HepG2 (cell line): ENCODE results near the gene RERE. TPM values are rescaled to one million over a fixed set of nuclear protein-coding genes. Genes with fewer than 3 reads are reported as not detected.

Source experiments
- ATAC-seq: fragments of 200-7000 bp; cut with Tn5 transposase; 3 replicates; pipeline ENCODE4 v1.9.1; 2020; ENCODE audit warnings: mild to moderate bottlenecking, moderate library complexity
- BruUV-seq: library from RNA; stranded (reverse); fragments of 400-500 nt; replicated peaks from 2 replicates; lab custom pipeline; 2021; lab: Mats Ljungman, UMichigan
- CTCF ChIA-PET: fragments of 300-600 bp; formaldehyde crosslinking; extraction: SDS; loops from one replicate; lab custom pipeline; 2021; ENCODE audit warnings: low total read pairs, inconsistent platforms, low intra/inter-chr PET ratio; lab: Yijun Ruan, JAX
- POLR2A ChIA-PET: fragments of 350-600 bp; sonication (Branson Sonifier 250); formaldehyde crosslinking; loops from one replicate; lab custom pipeline; 2020; ENCODE audit warnings: antibody characterized with exemption, inconsistent platforms; lab: Yijun Ruan, JAX
- DNase-seq: peaks from one replicate; pipeline ENCODE4 v3.0.0-alpha.2; 2015; ENCODE audit warnings: low spot score
- FAIRE-seq: peaks from 3 replicates; lab custom pipeline; 2011; peaks lifted over from hg19 to GRCh38; lab: Jason Lieb, UNC
- H2AFZ ChIP-seq: one replicate; pipeline ENCODE4 v1.6.1; 2011; ENCODE audit warnings: low read length, inconsistent platforms
- H3K27ac ChIP-seq: fragments of 300-600 bp; 3 replicates; pipeline ENCODE4 v1.8.0; 2011; ENCODE audit warnings: mixed run types, mild to moderate bottlenecking, mixed read lengths, low read length, inconsistent platforms; ENCODE audit not compliant: insufficient read depth; ENCODE audit errors: extremely low read length
- H3K27me3 ChIP-seq, 2 experiments: fragments of 200-600 bp in 1 of 2; 2 replicates in 1 of 2; 3 replicates in 1 of 2; pipeline versions ENCODE4 v1.6.0 to v1.8.0; 2011; ENCODE audit warnings: low read length in 2 of 2, mild to moderate bottlenecking in 2 of 2, moderate library complexity in 2 of 2, inconsistent platforms in 1 of 2; ENCODE audit not compliant: insufficient read depth in 2 of 2, control insufficient read depth in 1 of 2
- H3K36me3 ChIP-seq, 2 experiments: fragments of 200-600 bp in 1 of 2; replicated peaks in 1 of 2; 2 replicates in 1 of 2; 3 replicates in 1 of 2; pipeline versions ENCODE4 v1.5.1 to v1.8.0; 2011; ENCODE audit warnings: low read length in 2 of 2, inconsistent platforms in 1 of 2; ENCODE audit not compliant: insufficient read depth in 2 of 2, control insufficient read depth in 1 of 2
- H3K4me1 ChIP-seq: 2 replicates; pipeline ENCODE4 v1.5.1; 2012; ENCODE audit warnings: low read length, inconsistent platforms; ENCODE audit not compliant: insufficient read depth
- H3K4me2 ChIP-seq: 2 replicates; pipeline ENCODE4 v1.6.0; 2011; ENCODE audit warnings: low read depth, low read length, inconsistent platforms
- H3K4me3 ChIP-seq, 3 experiments: fragments of 200-600 bp in 1 of 3; sonication (generic), shearing (Covaris generic) in 1 of 3; replicated peaks in 1 of 3; 2 replicates each; pipeline ENCODE4 v1.5.1; 2011 to 2016; ENCODE audit warnings: low read length in 3 of 3, inconsistent platforms in 2 of 3, low read depth in 2 of 3, mild to moderate bottlenecking in 2 of 3, control low read depth in 1 of 3, mixed read lengths in 1 of 3; ENCODE audit not compliant: insufficient read depth in 1 of 3
- H3K79me2 ChIP-seq: one replicate; pipeline ENCODE4 v1.6.1; 2011; ENCODE audit warnings: low read length, inconsistent platforms; ENCODE audit not compliant: insufficient read depth
- H3K9ac ChIP-seq: 2 replicates; pipeline ENCODE4 v1.6.0; 2011; ENCODE audit warnings: mild to moderate bottlenecking, low read depth, low read length, inconsistent platforms; ENCODE audit not compliant: insufficient read depth
- H3K9me3 ChIP-seq: 2 replicates; pipeline ENCODE4 v1.5.1; 2012; ENCODE audit warnings: mild to moderate bottlenecking, low read length
- H4K20me1 ChIP-seq: 2 replicates; pipeline ENCODE4 v1.6.0; 2011; ENCODE audit warnings: inconsistent platforms, mild to moderate bottlenecking, low read length, moderate library complexity; ENCODE audit not compliant: insufficient read depth
- MBNL3 ChIP-seq: fragments of 250-450 bp; sonication (Bioruptor Pico); conservative IDR thresholded peaks from 2 replicates; pipeline ENCODE4 v1.8.0; 2022; ENCODE audit warnings: mild to moderate bottlenecking, inconsistent platforms
- PHB2 ChIP-seq: fragments of 450-650 bp; IDR thresholded peaks from 2 replicates; pipeline ENCODE4 v1.6.1; 2018; ENCODE audit not compliant: partially characterized antibody
- SAP130 ChIP-seq: IDR thresholded peaks from 2 replicates; pipeline ENCODE4 v1.6.1; 2016; ENCODE audit warnings: low read depth
- ZNF225 ChIP-seq: sonication (generic); formaldehyde crosslinking; IDR thresholded peaks from 2 replicates; pipeline ENCODE4 v1.4.0; 2020; ENCODE audit warnings: mild to moderate bottlenecking, missing genetic modification reagents
- ZNF354B ChIP-seq: sonication (generic); formaldehyde crosslinking; IDR thresholded peaks from 2 replicates; pipeline ENCODE4 v1.8.0; 2022; ENCODE audit warnings: mild to moderate bottlenecking, missing genetic modification reagents
- WGBS: methylation state at CpG from one replicate; pipeline ENCODE4 v1.1.6; 2017; ENCODE audit warnings: low lambda C conversion rate; 5-methylcytosine and 5-hydroxymethylcytosine counted together
- in situ Hi-C: cut with HindIII; loops from 2 replicates; pipeline ENCODE4 v1.10.0; 2017; ENCODE audit warnings: low pct_unique_long_range_greater_than_20kb; ENCODE audit not compliant: extremely low pct_ligation_motif_present
- intact Hi-C: fragments of 100-400 bp; cut with micrococcal nuclease; formaldehyde crosslinking; loops from one replicate; pipeline ENCODE4 v1.10.0; 2022; ENCODE audit not compliant: unreplicated experiment
- polyA plus RNA-seq, 8 experiments: library from polyadenylated mRNA; depleted of rRNA in 3 of 8; stranded (reverse) in 7 of 8; unstranded in 1 of 8; fragments of >200 nt; fragmentation: Illumina TruSeq in 4 of 8; extraction: Trizol in 4 of 8; gene quantifications; 2 replicates each; pipeline versions ENCODE4 v1.2.1 to v1.2.3, GENCODE V29; 2011 to 2016; ENCODE audit warnings: low read depth in 4 of 8, missing spikeins in 1 of 8, mixed read lengths in 1 of 8; ENCODE audit not compliant: insufficient read depth in 1 of 8
- total RNA-seq, 5 experiments: library from RNA; depleted of rRNA; stranded (reverse); fragments of >200 nt; fragmentation: Illumina TruSeq; extraction: Trizol; gene quantifications; 2 replicates each; pipeline ENCODE4 v1.2.3, GENCODE V29; 2016; ENCODE audit warnings: low read depth in 1 of 5
- TF ChIP-seq, protein P1 (sequence below): sonication (generic); formaldehyde crosslinking; IDR thresholded peaks from 2 replicates; pipeline ENCODE4 v1.4.0; 2020; ENCODE audit warnings: mild to moderate bottlenecking, missing genetic modification reagents
- TF ChIP-seq, protein P2 (sequence below): sonication (generic); formaldehyde crosslinking; IDR thresholded peaks from 2 replicates; pipeline ENCODE4 v1.4.0; 2020; ENCODE audit warnings: low read depth, missing genetic modification reagents
- TF ChIP-seq, protein P3 (sequence below): sonication (generic); formaldehyde crosslinking; IDR thresholded peaks from 2 replicates; pipeline ENCODE4 v1.4.0; 2020; ENCODE audit warnings: low read depth, mild to moderate bottlenecking, missing genetic modification reagents

RERE gene
- total and polyA plus RNA-seq, 2 of the 13 experiments (the other 11 are each of a cell fraction or from before 2014, with no cell fraction given), result 18.3 to 21.9 TPM

DNA sequence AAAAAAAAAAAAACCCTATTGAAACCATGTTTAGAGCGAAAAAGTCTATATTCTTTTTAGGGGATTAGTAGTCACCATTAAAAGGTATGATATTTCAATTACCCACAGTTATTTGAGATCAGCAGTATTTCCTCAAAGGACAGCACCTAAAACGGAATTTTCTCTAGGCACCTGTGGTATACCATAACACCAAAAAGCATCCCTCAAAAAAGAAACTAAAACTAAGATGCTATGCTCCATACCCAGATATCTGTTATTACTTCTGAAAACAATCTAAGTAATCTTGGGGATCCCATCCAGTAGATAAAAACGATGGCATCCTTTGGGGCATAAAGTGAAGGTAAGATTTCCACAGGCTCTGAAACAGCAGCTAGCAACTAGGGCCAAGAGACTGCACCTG lies 89.0 kb downstream of the RERE start:
- ChIA-PET POLR2A (no interaction called here), CTCF (no interaction called here)
- FAIRE-seq (no peak), ATAC-seq (no peak), DNase-seq (no peak)
- Histone ChIP-seq H3K4me3 (no peak overlapping the region), H3K9ac (no peak overlapping the region), H2AFZ (no peak overlapping the region), H4K20me1 (no peaks in the 10 kb centered on the region), H3K9me3 (no peaks in the 10 kb centered on the region), H3K36me3 (no peaks in the 10 kb centered on the region), H3K27me3 (no peaks in the 10 kb centered on the region), H3K4me1 (peaks cover 35% of the 10 kb centered on the region), H3K27ac (no peak overlapping the region), H3K79me2 (peaks cover 70% of the 10 kb centered on the region), H3K4me2 (no peak overlapping the region)
- 96% methylated on average over 3 of the region's 3 CpGs for WGBS
- in situ Hi-C loops, result no loop called here
- intact Hi-C loops, result no loop called here
- BruUV-seq, result no TSS peak
- TF ChIP-seq ZNF225 (CRISPR knock-in tag) (no peak), PHB2 (no peak), SAP130 (no peak), ZNF354B (no peak), MBNL3 (no peak)
- TF ChIP-seq, protein P1, sequence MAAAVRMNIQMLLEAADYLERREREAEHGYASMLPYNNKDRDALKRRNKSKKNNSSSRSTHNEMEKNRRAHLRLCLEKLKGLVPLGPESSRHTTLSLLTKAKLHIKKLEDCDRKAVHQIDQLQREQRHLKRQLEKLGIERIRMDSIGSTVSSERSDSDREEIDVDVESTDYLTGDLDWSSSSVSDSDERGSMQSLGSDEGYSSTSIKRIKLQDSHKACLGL (CRISPR knock-in tag), result no peak
- TF ChIP-seq, protein P2, sequence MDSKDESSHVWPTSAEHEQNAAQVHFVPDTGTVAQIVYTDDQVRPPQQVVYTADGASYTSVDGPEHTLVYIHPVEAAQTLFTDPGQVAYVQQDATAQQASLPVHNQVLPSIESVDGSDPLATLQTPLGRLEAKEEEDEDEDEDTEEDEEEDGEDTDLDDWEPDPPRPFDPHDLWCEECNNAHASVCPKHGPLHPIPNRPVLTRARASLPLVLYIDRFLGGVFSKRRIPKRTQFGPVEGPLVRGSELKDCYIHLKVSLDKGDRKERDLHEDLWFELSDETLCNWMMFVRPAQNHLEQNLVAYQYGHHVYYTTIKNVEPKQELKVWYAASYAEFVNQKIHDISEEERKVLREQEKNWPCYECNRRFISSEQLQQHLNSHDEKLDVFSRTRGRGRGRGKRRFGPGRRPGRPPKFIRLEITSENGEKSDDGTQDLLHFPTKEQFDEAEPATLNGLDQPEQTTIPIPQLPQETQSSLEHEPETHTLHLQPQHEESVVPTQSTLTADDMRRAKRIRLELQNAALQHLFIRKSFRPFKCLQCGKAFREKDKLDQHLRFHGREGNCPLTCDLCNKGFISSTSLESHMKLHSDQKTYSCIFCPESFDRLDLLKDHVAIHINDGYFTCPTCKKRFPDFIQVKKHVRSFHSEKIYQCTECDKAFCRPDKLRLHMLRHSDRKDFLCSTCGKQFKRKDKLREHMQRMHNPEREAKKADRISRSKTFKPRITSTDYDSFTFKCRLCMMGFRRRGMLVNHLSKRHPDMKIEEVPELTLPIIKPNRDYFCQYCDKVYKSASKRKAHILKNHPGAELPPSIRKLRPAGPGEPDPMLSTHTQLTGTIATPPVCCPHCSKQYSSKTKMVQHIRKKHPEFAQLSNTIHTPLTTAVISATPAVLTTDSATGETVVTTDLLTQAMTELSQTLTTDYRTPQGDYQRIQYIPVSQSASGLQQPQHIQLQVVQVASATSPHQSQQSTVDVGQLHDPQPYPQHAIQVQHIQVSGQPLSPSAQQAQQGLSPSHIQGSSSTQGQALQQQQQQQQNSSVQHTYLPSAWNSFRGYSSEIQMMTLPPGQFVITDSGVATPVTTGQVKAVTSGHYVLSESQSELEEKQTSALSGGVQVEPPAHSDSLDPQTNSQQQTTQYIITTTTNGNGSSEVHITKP (CRISPR knock-in tag), result no peak
- TF ChIP-seq, protein P3, sequence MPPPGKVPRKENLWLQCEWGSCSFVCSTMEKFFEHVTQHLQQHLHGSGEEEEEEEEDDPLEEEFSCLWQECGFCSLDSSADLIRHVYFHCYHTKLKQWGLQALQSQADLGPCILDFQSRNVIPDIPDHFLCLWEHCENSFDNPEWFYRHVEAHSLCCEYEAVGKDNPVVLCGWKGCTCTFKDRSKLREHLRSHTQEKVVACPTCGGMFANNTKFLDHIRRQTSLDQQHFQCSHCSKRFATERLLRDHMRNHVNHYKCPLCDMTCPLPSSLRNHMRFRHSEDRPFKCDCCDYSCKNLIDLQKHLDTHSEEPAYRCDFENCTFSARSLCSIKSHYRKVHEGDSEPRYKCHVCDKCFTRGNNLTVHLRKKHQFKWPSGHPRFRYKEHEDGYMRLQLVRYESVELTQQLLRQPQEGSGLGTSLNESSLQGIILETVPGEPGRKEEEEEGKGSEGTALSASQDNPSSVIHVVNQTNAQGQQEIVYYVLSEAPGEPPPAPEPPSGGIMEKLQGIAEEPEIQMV (CRISPR knock-in tag), result no peak
